Epithelial cell of proximal tubule (primary cell): ENCODE results near the gene SEC14L2. TPM values are rescaled to one million over a fixed set of nuclear protein-coding genes. Genes with fewer than 3 reads are reported as not detected.

ENCODE experiments used
- DNase-seq: peaks from one replicate; pipeline ENCODE4 v3.0.0-alpha.2; 2011; ENCODE audit warnings: low read depth
- H3K4me3 ChIP-seq: 2 replicates; pipeline ENCODE4 v1.5.1; 2011; ENCODE audit warnings: low read depth, mild to moderate bottlenecking, low read length
- CTCF ChIP-seq: conservative IDR thresholded peaks from 2 replicates; pipeline ENCODE4 v1.5.1; 2012; ENCODE audit warnings: low read depth, mild to moderate bottlenecking, low read length
- total RNA-seq: library from RNA; depleted of rRNA; stranded (reverse); fragments of >200 nt; gene quantifications from 2 replicates; pipeline ENCODE4 v1.2.3, GENCODE V29; 2015

The SEC14L2 gene
- total RNA-seq, 1 donor from 2014 or later = 49.6 TPM

- peak; percentile 81 for TF ChIP-seq CTCF
- peak overlapping the region; percentile 68 for H3K4me3 ChIP-seq
- DNase-seq = no peak
These were observed 29.9 kb downstream of the SEC14L2 start for GRCh38 chr22:30426388-30427353.

GRCh38 chr22:30427871-30428270 lies 31.1 kb downstream of the SEC14L2 start:
- TF ChIP-seq CTCF = no peak
- H3K4me3 ChIP-seq = no peak overlapping the region
- no peak for DNase-seq

- DNase-seq = no peak
- TF ChIP-seq CTCF = no peak
- no peak overlapping the region for H3K4me3 ChIP-seq
These were observed 33.1 kb downstream of the SEC14L2 start for GRCh38 chr22:30429887-30430286.

GRCh38 chr22:30430933-30431332 lies 34.1 kb downstream of the SEC14L2 start:
- TF ChIP-seq CTCF = peak; percentile 6
- no peak for DNase-seq
- no peak overlapping the region for H3K4me3 ChIP-seq

GRCh38 chr22:30432096-30432495 lies 35.3 kb downstream of the SEC14L2 start:
- no peak overlapping the region for H3K4me3 ChIP-seq
- TF ChIP-seq CTCF = no peak
- DNase-seq = no peak

GRCh38 chr22:30432520-30432919 lies 35.7 kb downstream of the SEC14L2 start:
- no peak overlapping the region for H3K4me3 ChIP-seq
- no peak for DNase-seq
- TF ChIP-seq CTCF = no peak

- no peak for TF ChIP-seq CTCF
- H3K4me3 ChIP-seq = no peak overlapping the region
- no peak for DNase-seq
These were observed 36.4 kb downstream of the SEC14L2 start for GRCh38 chr22:30433227-30433626.
